ENCODE data around the gene MRPL37.

- TF ChIP-seq CTCF (IDR thresholded peaks at IDR 0.05; ENCODE audit: low read depth, low read length, poor library complexity, severe bottlenecking) = no peak
- no peak for TF ChIP-seq EZH2phosphoT487 (IDR thresholded peaks at IDR 0.05; ENCODE audit: borderline replicate concordance, low read length)
Observed at GRCh38 chr1:54238353-54239034, 38.5 kb downstream of the MRPL37 start.
